T-cell (primary cell): Measurements from ENCODE around the gene ANAPC5. TPM values are rescaled to one million over a fixed set of nuclear protein-coding genes. Genes with fewer than 3 reads are reported as not detected.

Source experiments
- ATAC-seq, 4 experiments: fragments of 200-7000 bp in 3 of 4; fragments of 150-1000 bp in 1 of 4; cut with Tn5 transposase; replicated peaks in 1 of 4; 1 replicate in 3 of 4; 2 replicates in 1 of 4; pipeline ENCODE4 v1.10.0; 2021; ENCODE audit warnings: moderate library complexity in 3 of 4, mild to moderate bottlenecking in 2 of 4, moderate number of reproducible peaks in 1 of 4
- CTCF ChIA-PET, 2 donors: fragments of 300-600 bp; sonication (Branson Sonifier 250); formaldehyde crosslinking; loops; one replicate each; lab custom pipeline; 2022; ENCODE audit warnings: antibody characterized with exemption in 2 of 2; lab: Charles Lee
- POLR2A ChIA-PET, 2 donors: fragments of 300-600 bp; sonication (Branson Sonifier 250); formaldehyde crosslinking; loops; one replicate each; lab custom pipeline; 2022; ENCODE audit warnings: antibody characterized with exemption in 2 of 2; lab: Charles Lee
- DNase-seq, 35 experiments: peaks; one replicate each; pipeline versions ENCODE4 v3.0.0 to v3.0.0-alpha.2; 2013 to 2023
- H3K27ac ChIP-seq: one replicate; pipeline ENCODE4 v1.5.1; 2013; ENCODE audit warnings: low read length
- H3K27me3 ChIP-seq, 2 experiments: replicated peaks in 1 of 2; 1 replicate in 1 of 2; 2 replicates in 1 of 2; pipeline versions ENCODE4 v1.6.1 to v1.7.0; 2013; ENCODE audit warnings: low read length in 1 of 2, mixed read lengths in 1 of 2; ENCODE audit not compliant: control insufficient read depth in 2 of 2, insufficient read depth in 2 of 2; ENCODE audit errors: extremely low read depth in 1 of 2
- H3K36me3 ChIP-seq, 2 donors: 1 replicate in 1 of 2; 2 replicates in 1 of 2; pipeline versions ENCODE4 v1.6.1 to v1.7.0; 2013; ENCODE audit warnings: low read length in 1 of 2; ENCODE audit not compliant: control insufficient read depth in 2 of 2, insufficient read depth in 1 of 2; ENCODE audit errors: extremely low read depth in 1 of 2
- H3K4me1 ChIP-seq, 2 experiments: 1 replicate in 1 of 2; 2 replicates in 1 of 2; pipeline versions ENCODE4 v1.6.1 to v1.7.0; 2013; ENCODE audit warnings: low read length in 2 of 2, mixed read lengths in 1 of 2; ENCODE audit not compliant: insufficient read depth in 2 of 2, control insufficient read depth in 1 of 2; ENCODE audit errors: extremely low read depth in 1 of 2
- H3K4me3 ChIP-seq, 2 donors: 1 replicate in 1 of 2; 2 replicates in 1 of 2; pipeline versions ENCODE4 v1.5.1 to v1.7.0; 2013; ENCODE audit warnings: mild to moderate bottlenecking in 2 of 2, low read length in 1 of 2, moderate library complexity in 1 of 2; ENCODE audit not compliant: control insufficient read depth in 1 of 2; ENCODE audit errors: extremely low read depth in 1 of 2
- H3K9me3 ChIP-seq: 2 replicates; pipeline ENCODE4 v1.7.0; 2013
- H3K27ac Mint-ChIP-seq, 2 donors: one replicate each; pipeline ENCODE4 v1.8.0; 2020 to 2021; ENCODE audit warnings: mild to moderate bottlenecking in 2 of 2, mixed read lengths in 2 of 2
- H3K27me3 Mint-ChIP-seq, 2 donors: one replicate each; pipeline ENCODE4 v1.8.0; 2021 to 2022; ENCODE audit warnings: mixed read lengths in 2 of 2
- H3K36me3 Mint-ChIP-seq: one replicate; pipeline ENCODE4 v1.8.0; 2021; ENCODE audit warnings: mixed read lengths
- H3K4me1 Mint-ChIP-seq, 3 donors: one replicate each; pipeline ENCODE4 v1.8.0; 2020 to 2022; ENCODE audit warnings: mixed read lengths in 3 of 3, mild to moderate bottlenecking in 1 of 3
- H3K4me3 Mint-ChIP-seq, 3 donors: one replicate each; pipeline ENCODE4 v1.8.0; 2020 to 2022; ENCODE audit warnings: mild to moderate bottlenecking in 3 of 3, mixed read lengths in 3 of 3, moderate library complexity in 3 of 3
- H3K9me3 Mint-ChIP-seq, 3 donors: one replicate each; pipeline ENCODE4 v1.8.0; 2020 to 2022; ENCODE audit warnings: mixed read lengths in 3 of 3
- WGBS: methylation state at CpG from one replicate; pipeline ENCODE4 v1.1.5; 2013; ENCODE audit warnings: missing lambda C conversion rate; ENCODE audit not compliant: insufficient coverage; 5-methylcytosine and 5-hydroxymethylcytosine counted together
- total RNA-seq, 35 experiments: library from RNA in 6 of 35; stranded (reverse) in 6 of 35; fragments of 120-200 nt in 1 of 35; gene quantifications; one replicate each; pipeline versions ENCODE4 v1.2.1 to v1.2.4 and lab custom pipeline; 2013 to 2026

The ANAPC5 gene
- total RNA-seq, 5 donors from 2014 or later (not counting 1 experiment from before 2014, with no cell fraction given), result 121 to 134 (median 126) TPM

DNA sequence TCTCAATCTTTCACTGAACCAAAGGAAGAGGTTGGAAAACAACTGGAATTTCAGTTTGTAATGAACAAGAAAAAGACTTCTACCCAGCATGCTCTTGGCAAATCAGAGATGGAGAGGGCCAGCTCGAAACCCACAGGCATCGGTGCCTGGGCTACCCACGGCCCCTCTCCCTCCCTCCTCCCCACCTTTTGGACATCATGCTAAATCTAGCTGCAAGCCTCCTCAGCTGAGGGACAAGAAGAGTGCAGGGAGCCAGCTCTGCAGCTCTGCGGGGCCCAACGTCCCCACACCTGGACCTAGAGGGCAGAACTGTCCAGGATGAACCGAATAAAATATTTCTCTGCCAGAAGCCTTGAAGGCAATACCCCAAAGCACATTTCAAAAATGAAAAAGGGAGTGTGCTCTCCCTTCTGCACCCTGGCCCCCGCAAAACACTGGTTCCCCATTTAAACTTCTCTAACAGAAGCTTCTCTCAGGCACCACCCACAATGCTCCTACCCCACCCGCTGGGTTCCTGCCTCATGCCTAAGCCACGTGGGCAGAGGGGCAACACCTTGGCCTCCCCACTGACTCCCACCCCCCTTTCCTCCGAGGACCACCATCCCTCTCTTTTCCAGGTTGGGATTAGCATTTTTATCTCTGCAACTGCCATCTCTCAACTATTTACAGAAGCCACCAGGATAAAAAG, 63.9 kb downstream of the ANAPC5 start:
- no peak overlapping the region for H3K27ac ChIP-seq
- Mint-ChIP-seq H3K27me3 (no peaks in the 10 kb centered on the region), H3K4me3 (no peak overlapping the region), H3K27ac (no peak overlapping the region), H3K9me3 (no peaks in the 10 kb centered on the region), H3K36me3 (peaks cover 7% of the 10 kb centered on the region), H3K4me1 (peaks cover 9 to 14% (median 12%) of the 10 kb centered on the region in 3 donors)
- H3K4me3 ChIP-seq, result no peak overlapping the region
- H3K4me1 ChIP-seq, result no peaks in the 10 kb centered on the region
- DNase-seq, result no peak
- peaks cover 3 to 5% of the 10 kb centered on the region in 2 donors for H3K36me3 ChIP-seq
- no peaks in the 10 kb centered on the region for H3K27me3 ChIP-seq
- WGBS, result 67% methylated on average over 7 of the region's 10 CpGs
- ATAC-seq, result no peak
- POLR2A ChIA-PET, result interaction anchor here in 1 of 2 donors (0.6 kb wide), 1 partner anchor 70 kb away, joined by 7 read pairs; no protein-coding TSS in a partner anchor
- H3K9me3 ChIP-seq, result no peaks in the 10 kb centered on the region
- CTCF ChIA-PET, result interaction anchor here in 1 of 2 donors (0.5 kb wide), 1 partner anchor 176 kb away, joined by 3 read pairs; no protein-coding TSS in a partner anchor

DNA sequence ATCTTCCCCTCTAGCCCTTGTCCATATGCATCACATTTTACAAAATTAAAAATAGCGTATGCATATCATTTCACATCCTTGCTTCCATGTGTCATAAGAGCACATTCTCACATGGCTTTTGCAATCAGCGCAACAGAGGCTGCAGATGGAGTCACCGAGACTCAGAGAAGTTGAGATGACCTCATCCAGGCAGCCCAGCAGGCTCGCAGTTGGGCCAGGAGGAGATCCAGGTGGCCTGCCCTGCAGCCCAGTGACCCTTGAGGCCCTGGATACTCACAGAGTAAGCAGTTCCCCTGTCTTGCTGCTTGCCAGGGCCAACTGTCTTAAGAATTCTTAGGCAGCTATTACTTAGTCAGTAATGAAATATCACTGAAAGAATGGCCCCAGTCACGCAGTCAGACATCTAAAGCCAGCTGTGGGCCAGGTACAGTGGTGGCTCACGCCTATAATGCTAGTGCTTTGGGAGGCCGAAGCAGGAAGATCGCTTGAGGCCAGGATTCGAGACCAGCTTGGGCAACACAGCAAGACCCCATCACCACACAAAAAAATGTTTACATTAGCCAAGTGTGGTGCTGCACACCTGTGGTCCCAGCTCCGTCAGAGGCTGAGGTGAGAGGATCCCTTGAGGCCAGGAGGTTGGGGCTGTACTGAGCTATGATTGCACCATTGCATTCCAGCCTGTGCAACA, 64.8 kb downstream of the ANAPC5 start:
- Mint-ChIP-seq H3K9me3 (no peaks in the 10 kb centered on the region), H3K27me3 (no peaks in the 10 kb centered on the region), H3K27ac (no peak overlapping the region), H3K4me1 (peaks cover 8 to 14% (median 8%) of the 10 kb centered on the region in 3 donors), H3K4me3 (no peak overlapping the region), H3K36me3 (peaks cover 6% of the 10 kb centered on the region)
- H3K36me3 ChIP-seq, result peaks cover 5 to 9% of the 10 kb centered on the region in 2 donors
- ChIA-PET POLR2A (no interaction called here), CTCF (interaction anchor here in 1 of 2 donors (0.5 kb wide), 1 partner anchor 176 kb away, joined by 3 read pairs; no protein-coding TSS in a partner anchor)
- H3K27me3 ChIP-seq, result no peaks in the 10 kb centered on the region
- H3K4me3 ChIP-seq, result no peak overlapping the region
- no peaks in the 10 kb centered on the region for H3K9me3 ChIP-seq
- WGBS, result 92% methylated on average over 6 of the region's 10 CpGs
- no peak overlapping the region for H3K27ac ChIP-seq
- DNase-seq, result no peak
- ATAC-seq, result no peak
- no peaks in the 10 kb centered on the region for H3K4me1 ChIP-seq

DNA sequence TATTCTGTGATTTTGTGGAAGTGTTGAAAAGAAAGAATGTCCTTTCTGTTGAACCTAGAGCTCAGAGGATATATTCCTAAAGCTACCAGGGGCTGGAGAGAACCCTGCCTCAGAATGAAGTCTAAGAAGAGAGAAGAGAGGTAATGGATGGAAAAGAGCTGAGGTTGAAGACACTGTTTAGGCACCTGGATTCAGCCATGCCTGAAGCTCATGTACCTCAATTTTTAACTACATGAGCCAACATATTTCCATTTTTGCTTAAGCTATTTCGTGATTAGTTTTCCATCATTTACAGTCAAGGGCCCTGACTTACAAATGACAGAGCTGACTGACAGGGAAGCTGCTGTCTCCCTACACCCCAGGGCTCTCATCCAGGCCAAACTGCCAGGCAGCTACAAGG, 66.4 kb downstream of the ANAPC5 start:
- Histone ChIP-seq H3K4me3 (no peak overlapping the region), H3K4me1 (no peaks in the 10 kb centered on the region), H3K27ac (no peak overlapping the region), H3K9me3 (no peaks in the 10 kb centered on the region), H3K36me3 (peaks cover 5 to 9% of the 10 kb centered on the region in 2 donors), H3K27me3 (no peaks in the 10 kb centered on the region)
- H3K27ac Mint-ChIP-seq, result no peak overlapping the region
- no peak overlapping the region for H3K4me3 Mint-ChIP-seq
- CTCF ChIA-PET, result no interaction called here
- POLR2A ChIA-PET, result interaction anchor here in 1 of 2 donors (0.6 kb wide), 2 partner anchors 20 to 306 kb away, joined by 3 read pairs; no protein-coding TSS in a partner anchor
- peaks cover 6 to 8% (median 7%) of the 10 kb centered on the region in 3 donors for H3K4me1 Mint-ChIP-seq
- DNase-seq (no peak), ATAC-seq (no peak)
- H3K27me3 Mint-ChIP-seq, result no peaks in the 10 kb centered on the region
- no peaks in the 10 kb centered on the region for H3K9me3 Mint-ChIP-seq
- WGBS, result 100% methylated on average over 1 of the region's 1 CpG
- H3K36me3 Mint-ChIP-seq, result no peaks in the 10 kb centered on the region

DNA sequence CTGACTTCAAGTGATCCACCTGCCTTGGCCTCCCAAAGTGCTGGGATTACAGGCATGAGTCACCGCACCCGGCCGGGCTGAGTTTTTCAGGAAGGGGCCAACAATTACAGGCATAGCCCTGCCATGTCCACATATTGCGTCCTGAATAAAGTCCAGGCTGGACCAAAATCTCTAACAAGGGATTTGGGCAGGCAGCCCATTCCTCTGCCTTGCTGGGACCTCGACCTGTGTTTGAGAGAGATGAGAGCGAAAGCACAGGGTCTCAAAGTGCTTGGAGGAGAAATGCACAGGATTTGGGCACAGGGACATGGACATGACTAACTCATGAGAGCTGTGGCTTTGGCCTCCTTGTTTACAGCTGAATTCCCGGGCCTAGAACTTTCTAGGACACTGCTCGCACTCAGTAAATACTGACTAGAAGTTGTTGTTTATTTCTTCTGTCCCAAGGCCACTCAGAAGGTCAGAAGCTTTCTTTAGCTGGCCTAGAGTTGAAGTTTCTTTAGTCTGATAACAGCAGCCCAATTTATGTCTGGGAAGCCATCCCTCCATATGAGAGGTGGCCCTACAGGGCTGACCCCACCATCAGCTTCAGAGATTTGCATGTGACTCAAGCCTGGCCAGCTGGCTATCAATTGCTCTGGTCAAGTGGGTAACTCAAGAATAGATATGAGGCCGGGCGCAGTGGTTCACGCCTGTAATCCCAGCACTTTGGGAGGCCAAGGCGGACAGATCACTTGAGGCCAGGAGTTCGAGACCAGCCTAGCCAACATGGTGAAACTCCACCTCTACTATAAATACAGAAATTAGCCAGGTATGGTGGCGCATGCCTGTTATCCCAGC, 67.4 kb downstream of the ANAPC5 start:
- no peak for ATAC-seq
- CTCF ChIA-PET, result no interaction called here
- Histone ChIP-seq H3K27ac (no peak overlapping the region), H3K36me3 (peaks cover 2 to 9% of the 10 kb centered on the region in 2 donors), H3K4me1 (no peaks in the 10 kb centered on the region), H3K9me3 (no peaks in the 10 kb centered on the region), H3K4me3 (no peak overlapping the region), H3K27me3 (no peaks in the 10 kb centered on the region)
- Mint-ChIP-seq H3K9me3 (no peaks in the 10 kb centered on the region), H3K4me1 (peaks cover 6 to 8% (median 7%) of the 10 kb centered on the region in 3 donors), H3K27ac (no peak overlapping the region), H3K36me3 (no peaks in the 10 kb centered on the region), H3K27me3 (no peaks in the 10 kb centered on the region), H3K4me3 (no peak overlapping the region)
- DNase-seq, result no peak
- POLR2A ChIA-PET, result no interaction called here
- WGBS, result 93% methylated on average over 8 of the region's 14 CpGs

DNA sequence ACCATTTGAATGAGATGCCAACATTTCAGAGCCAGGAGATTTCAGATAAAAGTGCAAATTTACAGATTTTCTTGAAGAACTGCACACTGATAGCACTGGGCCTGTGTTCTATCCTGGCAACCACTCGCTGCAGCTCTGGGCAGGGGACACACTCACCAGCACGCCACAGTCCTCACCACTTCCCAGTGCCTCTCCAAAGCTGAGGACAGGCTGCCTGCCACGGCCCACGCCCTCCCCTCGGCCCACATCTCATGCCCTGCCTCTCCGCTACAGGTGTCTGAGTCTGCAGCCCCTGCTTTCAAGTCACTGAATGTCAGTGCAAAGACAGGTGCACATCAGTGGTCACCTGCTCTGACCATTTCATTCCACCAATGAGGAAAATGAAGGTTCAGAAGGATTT, 68.4 kb downstream of the ANAPC5 start:
- Mint-ChIP-seq H3K36me3 (peaks cover 2% of the 10 kb centered on the region), H3K27me3 (no peaks in the 10 kb centered on the region), H3K4me1 (peaks cover 6 to 8% (median 7%) of the 10 kb centered on the region in 3 donors), H3K9me3 (no peaks in the 10 kb centered on the region), H3K4me3 (no peak overlapping the region), H3K27ac (no peak overlapping the region)
- ChIA-PET POLR2A (no interaction called here), CTCF (interaction anchor here in 1 of 2 donors (0.6 kb wide), 1 partner anchor 398 kb away, joined by 4 read pairs; no protein-coding TSS in a partner anchor)
- DNase-seq (no peak), ATAC-seq (no peak)
- peaks cover 2 to 9% of the 10 kb centered on the region in 2 donors for H3K36me3 ChIP-seq
- H3K4me1 ChIP-seq, result no peaks in the 10 kb centered on the region
- no peak overlapping the region for H3K27ac ChIP-seq
- WGBS, result 95% methylated on average over 6 of the region's 6 CpGs
- no peaks in the 10 kb centered on the region for H3K27me3 ChIP-seq
- H3K4me3 ChIP-seq, result no peak overlapping the region
- H3K9me3 ChIP-seq, result no peaks in the 10 kb centered on the region

DNA sequence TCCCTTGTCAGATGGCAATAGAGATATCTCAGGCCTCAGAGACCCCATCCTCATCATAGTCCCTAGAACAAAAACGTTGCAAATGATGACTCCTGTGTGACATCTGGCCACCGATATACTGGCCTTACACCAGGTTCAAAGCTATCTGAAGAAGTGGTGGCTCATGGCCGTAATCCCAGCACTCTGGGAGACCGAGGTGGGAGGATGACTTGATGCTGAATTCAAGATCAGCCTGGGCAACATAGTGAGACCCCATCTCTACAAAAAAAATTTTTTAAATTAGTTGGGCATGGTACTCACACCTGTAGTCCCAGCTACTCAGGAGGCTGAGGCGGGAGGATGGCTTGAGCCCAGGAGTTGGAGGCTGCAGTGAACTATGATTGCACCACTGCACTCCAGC, 68.8 kb downstream of the ANAPC5 start:
- Mint-ChIP-seq H3K27ac (no peak overlapping the region), H3K4me3 (no peak overlapping the region), H3K4me1 (peaks cover 3 to 5% (median 4%) of the 10 kb centered on the region in 3 donors), H3K36me3 (peaks cover 7% of the 10 kb centered on the region), H3K9me3 (no peaks in the 10 kb centered on the region), H3K27me3 (no peaks in the 10 kb centered on the region)
- ATAC-seq, result no peak
- H3K4me1 ChIP-seq, result no peaks in the 10 kb centered on the region
- DNase-seq, result no peak
- no peak overlapping the region for H3K27ac ChIP-seq
- H3K27me3 ChIP-seq, result no peaks in the 10 kb centered on the region
- H3K4me3 ChIP-seq, result no peak overlapping the region
- POLR2A ChIA-PET, result no interaction called here
- no CpG with 5 or more reads among the region's 5 CpGs for WGBS
- H3K36me3 ChIP-seq, result peaks cover 2 to 9% of the 10 kb centered on the region in 2 donors
- no peaks in the 10 kb centered on the region for H3K9me3 ChIP-seq
- CTCF ChIA-PET, result interaction anchor here in 1 of 2 donors (0.6 kb wide), 1 partner anchor 398 kb away, joined by 4 read pairs; no protein-coding TSS in a partner anchor
